ENCODE results near the gene HHATL.

Gene HHATL

DNA sequence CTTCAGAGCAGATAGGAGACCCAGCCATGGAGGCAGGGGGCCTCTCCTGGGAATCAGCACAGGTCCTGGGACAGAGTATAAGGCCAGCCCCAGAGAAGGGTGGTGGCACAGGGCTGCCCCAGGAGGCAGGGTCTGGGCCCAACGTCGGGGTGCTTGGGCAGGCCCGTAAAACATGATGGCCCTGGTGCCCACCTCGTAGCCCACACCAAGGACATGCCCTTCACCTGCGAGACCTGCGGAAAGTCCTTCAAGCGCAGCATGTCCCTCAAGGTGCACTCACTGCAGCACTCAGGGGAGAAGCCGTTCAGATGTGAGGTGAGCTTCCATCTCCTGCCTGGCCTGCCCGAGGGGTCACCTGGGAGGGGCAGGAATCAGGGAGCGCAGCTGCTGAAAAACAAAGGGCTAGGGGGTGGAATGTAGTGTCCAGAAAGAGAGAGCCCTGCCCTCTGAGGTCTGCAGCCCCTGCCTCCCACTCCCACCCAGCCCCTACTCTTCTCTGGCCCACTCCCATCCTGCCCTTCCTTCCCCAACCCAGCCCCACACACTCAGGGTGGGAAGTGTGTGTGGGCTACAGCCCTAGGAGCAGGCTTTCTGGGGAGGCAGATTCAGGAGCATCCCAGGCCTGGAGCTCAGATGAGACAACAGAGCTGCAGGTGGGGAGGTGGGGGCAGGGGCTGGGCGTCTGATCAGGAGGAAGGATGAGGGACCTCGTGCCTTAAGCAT is 39.6 kb downstream of the HHATL start:
- DNase-seq = no peak

DNA sequence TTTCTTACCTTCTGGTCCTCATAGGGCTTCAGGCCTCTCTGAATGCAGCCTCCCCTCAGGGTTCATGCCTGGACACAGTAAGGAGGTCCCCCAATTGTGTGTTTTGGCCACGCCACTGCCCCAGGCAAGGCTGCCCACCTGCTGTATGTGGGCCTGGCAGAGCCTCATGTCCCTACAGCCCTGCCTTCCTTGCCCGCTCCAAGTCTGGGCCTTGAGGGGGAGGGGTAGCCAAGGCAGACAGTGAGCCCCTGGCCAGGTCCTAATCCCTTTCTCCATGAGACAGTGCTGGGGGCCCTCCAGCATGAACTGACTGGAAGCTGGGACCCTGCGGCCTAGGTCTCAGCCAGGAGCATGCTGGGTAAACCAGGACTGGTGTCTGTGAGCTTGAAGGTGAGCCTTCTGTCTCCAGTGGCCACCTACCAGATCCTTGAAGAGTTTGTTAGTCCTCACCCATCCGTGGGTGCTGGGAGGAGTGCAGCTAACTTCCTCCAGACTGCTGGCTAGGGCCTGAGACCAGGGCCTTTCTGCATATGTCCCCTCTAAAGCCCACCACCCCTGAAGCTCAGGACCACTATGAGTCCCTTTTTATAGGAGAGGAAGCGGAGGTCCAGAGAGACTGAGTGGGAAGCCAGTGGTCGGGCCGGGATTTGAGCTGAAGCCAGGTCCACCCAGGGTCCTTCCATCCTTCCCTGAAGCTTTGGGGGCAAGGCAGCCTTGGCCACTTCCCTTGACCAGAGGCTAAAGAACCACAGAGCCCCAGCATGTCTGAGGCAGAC is 40.4 kb downstream of the HHATL start:
- DNase-seq = no peak

GRCh38 chr3:42661593-42662022 is 41.0 kb downstream of the HHATL start:
- no peak for DNase-seq

- no peak for DNase-seq
These were observed 41.7 kb downstream of the HHATL start for GRCh38 chr3:42660898-42661297.

GRCh38 chr3:42660131-42660715 is 42.4 kb downstream of the HHATL start:
- no peak for DNase-seq

- DNase-seq = no peak
These were observed 43.0 kb downstream of the HHATL start for GRCh38 chr3:42659451-42660130.

DNA sequence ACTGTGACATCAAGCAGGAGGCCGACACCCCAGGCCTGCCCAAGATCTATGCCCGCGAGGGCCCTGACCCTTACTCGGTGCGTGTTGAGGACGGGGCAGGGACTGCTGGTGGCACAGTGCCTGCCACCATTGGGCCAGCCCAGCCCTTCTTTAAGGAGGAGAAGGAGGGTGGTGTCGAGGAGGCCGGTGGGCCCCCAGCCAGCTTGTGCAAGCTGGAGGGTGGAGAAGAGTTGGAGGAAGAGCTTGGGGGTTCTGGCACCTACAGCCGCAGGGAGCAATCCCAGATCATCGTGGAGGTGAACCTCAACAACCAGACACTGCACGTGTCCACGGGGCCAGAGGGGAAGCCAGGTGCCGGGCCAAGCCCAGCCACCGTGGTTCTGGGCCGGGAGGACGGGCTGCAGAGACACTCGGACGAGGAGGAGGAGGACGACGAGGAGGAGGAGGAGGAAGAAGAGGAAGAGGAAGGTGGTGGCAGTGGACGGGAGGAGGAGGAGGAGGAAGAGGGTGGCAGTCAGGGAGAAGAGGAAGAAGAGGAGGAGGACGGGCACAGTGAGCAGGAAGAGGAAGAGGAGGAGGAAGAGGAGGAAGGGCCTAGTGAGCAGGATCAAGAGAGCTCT is 43.7 kb downstream of the HHATL start:
- no peak for DNase-seq

DNA sequence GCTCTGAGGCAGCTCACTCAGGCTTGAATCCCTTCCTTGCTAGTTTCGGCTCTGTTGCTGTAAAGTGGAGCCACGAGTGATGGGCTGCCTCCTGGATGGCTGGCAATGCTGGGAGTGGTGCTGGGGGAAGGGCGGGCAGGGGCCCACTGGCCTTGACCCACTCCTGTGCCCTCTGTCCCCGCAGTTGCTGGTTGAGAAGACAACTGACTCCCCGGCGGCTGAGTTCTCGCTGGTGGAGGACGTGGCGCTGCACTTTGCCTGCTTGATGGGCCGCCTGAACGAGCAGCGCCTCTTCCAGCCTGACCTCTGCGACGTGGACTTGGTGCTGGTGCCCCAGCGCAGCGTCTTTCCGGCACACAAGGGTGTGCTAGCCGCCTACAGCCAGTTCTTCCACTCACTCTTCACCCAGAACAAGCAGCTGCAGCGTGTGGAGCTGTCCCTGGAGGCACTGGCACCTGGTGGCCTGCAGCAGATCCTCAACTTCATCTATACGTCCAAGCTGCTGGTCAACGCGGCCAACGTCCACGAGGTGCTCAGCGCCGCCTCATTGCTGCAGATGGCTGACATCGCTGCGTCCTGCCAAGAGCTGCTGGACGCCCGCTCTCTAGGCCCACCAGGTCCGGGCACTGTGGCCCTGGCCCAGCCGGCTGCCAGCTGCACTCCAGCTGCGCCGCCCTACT is 44.4 kb downstream of the HHATL start:
- no peak for DNase-seq

GRCh38 chr3:42657675-42658074 is 44.9 kb downstream of the HHATL start:
- DNase-seq = no peak

- no peak for DNase-seq
These were observed 45.7 kb downstream of the HHATL start for GRCh38 chr3:42656680-42657610.

- no peak for DNase-seq
These were observed 46.5 kb downstream of the HHATL start for GRCh38 chr3:42655980-42656679.

DNA sequence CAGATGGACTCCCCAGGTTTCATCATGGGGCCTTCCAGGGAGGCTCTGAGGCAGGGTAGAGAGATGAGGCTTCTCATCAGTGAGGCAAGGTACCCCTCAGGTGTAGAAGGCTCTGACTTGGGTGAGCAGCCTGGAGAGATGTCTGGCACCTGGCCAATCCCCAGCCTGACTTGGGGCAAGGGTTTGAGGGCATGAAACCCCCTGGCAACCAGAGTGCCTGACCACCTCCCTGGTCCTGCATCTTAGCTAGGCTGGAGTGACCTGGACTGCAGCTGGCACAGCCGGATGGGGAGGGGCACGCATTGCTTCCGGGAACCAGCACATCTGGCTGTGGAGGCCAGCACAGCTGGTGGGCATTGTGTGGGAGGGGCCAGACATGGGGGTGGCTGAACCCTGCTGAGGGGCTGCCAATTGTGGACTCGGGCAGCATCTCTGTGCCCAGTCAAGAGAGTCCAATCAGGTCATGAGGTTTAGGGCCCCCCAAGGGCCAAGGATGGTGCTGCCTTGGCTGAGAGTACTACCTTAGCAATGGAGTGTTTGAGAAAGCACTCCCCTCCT is 47.2 kb downstream of the HHATL start:
- no peak for DNase-seq

GRCh38 chr3:42654331-42655201 is 48.0 kb downstream of the HHATL start:
- DNase-seq = no peak

DNA sequence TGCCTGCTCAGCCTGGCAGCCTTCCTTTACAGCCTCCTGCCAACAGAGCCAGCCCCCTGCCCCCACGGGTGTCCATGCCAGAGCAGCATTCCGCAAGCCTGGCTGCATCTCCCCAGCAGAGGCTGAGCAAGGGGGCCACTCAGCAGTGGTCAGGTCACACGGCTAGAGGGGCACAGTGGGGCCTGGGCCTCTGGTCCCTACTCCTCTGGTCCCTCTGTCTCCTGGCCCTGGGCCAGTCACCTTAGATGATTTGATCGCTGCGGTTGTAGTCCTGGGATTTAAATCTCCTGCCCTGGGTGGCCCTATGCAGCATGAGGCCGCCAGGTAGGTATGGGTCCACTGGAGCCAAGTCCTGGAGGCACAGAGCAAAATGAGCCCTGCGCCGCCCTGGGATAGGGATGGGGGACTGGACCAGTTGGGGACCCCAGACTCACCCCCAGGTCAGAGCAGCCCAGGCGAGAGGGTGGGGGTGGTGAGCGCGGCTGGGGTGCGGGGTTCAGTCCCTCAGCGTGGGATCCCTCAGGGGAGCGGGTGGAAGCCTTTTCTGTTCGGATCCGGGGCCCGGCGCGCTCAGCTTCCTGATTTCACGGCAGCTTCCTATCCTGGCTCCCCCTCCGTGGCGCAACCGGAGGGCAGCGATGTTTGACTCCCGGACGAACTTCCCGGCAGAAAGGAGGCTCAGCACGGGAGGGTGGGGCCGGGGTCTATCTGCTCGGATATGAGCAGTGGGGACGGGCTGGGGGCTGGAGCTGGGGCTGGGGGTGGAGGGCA is 48.9 kb downstream of the HHATL start, which contains the start of gene ZBTB47:
Gene ZBTB47 (plus strand): TSS at position 138 of the 771 bp plus-strand sequence. CDS start 4,659 bp downstream, outside the sequence.
- DNase-seq = no peak

DNA sequence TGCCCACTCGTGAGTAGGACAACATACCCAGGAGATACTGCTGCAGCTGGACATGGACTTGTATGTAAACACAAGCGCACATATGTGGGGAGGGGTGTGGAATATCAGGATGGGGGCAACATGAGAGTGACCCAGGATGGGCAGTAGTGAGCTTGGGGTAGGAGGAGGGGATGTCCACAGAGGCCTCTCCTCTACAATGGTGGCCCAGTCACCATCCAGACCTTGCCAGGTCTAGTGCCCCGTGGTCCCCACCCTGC is 49.4 kb downstream of the HHATL start:
- DNase-seq = no peak

- DNase-seq = no peak
These were observed 49.8 kb downstream of the HHATL start for GRCh38 chr3:42652611-42653302.

DNA sequence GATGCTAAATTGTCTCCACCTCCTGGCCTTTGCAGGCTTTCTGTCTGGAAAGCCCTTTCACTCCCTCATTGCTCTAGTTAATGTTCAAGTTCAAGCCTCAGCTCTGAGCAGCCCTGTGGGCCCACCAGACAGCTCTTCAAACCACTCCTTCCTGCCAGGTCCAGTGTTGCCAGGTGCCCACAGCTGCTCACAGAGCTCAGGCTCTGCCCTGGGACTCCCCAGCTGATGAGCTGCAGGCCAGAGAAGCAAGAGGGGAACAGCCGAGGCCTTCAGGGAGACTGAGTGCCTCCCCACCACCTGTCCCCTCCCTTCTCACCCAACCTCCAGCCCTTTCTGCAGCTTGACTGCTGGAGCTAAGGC is 50.4 kb downstream of the HHATL start:
- no peak for DNase-seq

All from NCI-H2171 (cell line).